A549 (cell line): ENCODE data around the gene KANSL1.

Experiments
- CTCF ChIP-seq: fragments of >200 bp; sonication (Bioruptor Twin); formaldehyde crosslinking; IDR thresholded peaks from 3 replicates; pipeline ENCODE4 v1.5.1; 2016
- KDM5A ChIP-seq: fragments of 200-600 bp; sonication (generic); IDR thresholded peaks from 2 replicates; pipeline ENCODE4 v1.6.1; 2016; ENCODE audit warnings: antibody characterized with exemption, mild to moderate bottlenecking
- NR3C1 ChIP-seq: fragments of >200 bp; sonication (Bioruptor Twin); formaldehyde crosslinking; IDR thresholded peaks from 3 replicates; pipeline ENCODE4 v1.6.1; 2017

GRCh38 chr17:46060461-46060860 lies 132.8 kb downstream of the KANSL1 start:
- TF ChIP-seq KDM5A (no peak), CTCF (no peak), NR3C1 (no peak)
